Endothelial cell of umbilical vein (primary cell): ENCODE results near the gene FKBP6. TPM values are rescaled to one million over a fixed set of nuclear protein-coding genes. Genes with fewer than 3 reads are reported as not detected.
"Not testable (repeated sequence)": the region's sequence is repeated elsewhere in the genome, so short reads cannot be mapped to it uniquely, and the experiment has no call there.

ENCODE experiments used
- BruUV-seq: library from RNA; stranded (reverse); fragments of 400-500 nt; replicated peaks from 2 replicates; lab custom pipeline; 2021; lab: Mats Ljungman, UMichigan
- CTCF ChIA-PET: fragments of 300-600, 350-600 bp; sonication (Branson Sonifier 250); formaldehyde crosslinking; loops from one replicate; lab custom pipeline; 2021; ENCODE audit warnings: antibody characterized with exemption, inconsistent platforms; lab: Charles Lee
- POLR2A ChIA-PET: fragments of 300-600, 350-600 bp; sonication (Branson Sonifier 250); formaldehyde crosslinking; loops from one replicate; lab custom pipeline; 2021; ENCODE audit warnings: antibody characterized with exemption, inconsistent platforms; lab: Charles Lee
- DNase-seq: peaks from one replicate; pipeline ENCODE4 v3.0.0-alpha.2; 2011; ENCODE audit warnings: low read depth, low spot score
- FAIRE-seq: peaks from 2 replicates; lab custom pipeline; 2011; peaks lifted over from hg19 to GRCh38; lab: Jason Lieb, UNC
- H2AFZ ChIP-seq: 2 replicates; pipeline ENCODE4 v1.6.0; 2012; ENCODE audit warnings: low read depth, low read length, control low read depth, inconsistent platforms
- H3K27ac ChIP-seq: 2 replicates; pipeline ENCODE4 v1.5.1; 2011; ENCODE audit warnings: low read depth, mild to moderate bottlenecking, control low read depth, low read length, moderate library complexity; ENCODE audit not compliant: insufficient read depth
- H3K27me3 ChIP-seq, 2 experiments: 2 replicates each; pipeline versions ENCODE4 v1.6.0 to v1.6.1; 2011; ENCODE audit warnings: low read length in 2 of 2, mixed read lengths in 1 of 2; ENCODE audit not compliant: control insufficient read depth in 2 of 2, insufficient read depth in 2 of 2
- H3K36me3 ChIP-seq, 2 experiments: 2 replicates in 1 of 2; 3 replicates in 1 of 2; pipeline ENCODE4 v1.5.1; 2011; ENCODE audit warnings: low read length in 2 of 2, mild to moderate bottlenecking in 1 of 2, moderate library complexity in 1 of 2; ENCODE audit not compliant: control insufficient read depth in 2 of 2, insufficient read depth in 2 of 2; ENCODE audit errors: extremely low read depth in 1 of 2
- H3K4me1 ChIP-seq: 3 replicates; pipeline ENCODE4 v1.5.1; 2011; ENCODE audit warnings: mild to moderate bottlenecking, low read length; ENCODE audit not compliant: control insufficient read depth, insufficient read depth; ENCODE audit errors: extremely low read depth
- H3K4me2 ChIP-seq: 2 replicates; pipeline ENCODE4 v1.6.1; 2011; ENCODE audit warnings: low read length, control low read depth, mixed read lengths; ENCODE audit not compliant: insufficient read depth
- H3K4me3 ChIP-seq, 3 experiments: fragments of 200-600 bp in 1 of 3; sonication (generic), shearing (Covaris generic) in 1 of 3; replicated peaks in 1 of 3; 2 replicates each; pipeline ENCODE4 v1.5.1; 2011 to 2016; ENCODE audit warnings: control low read depth in 3 of 3, low read length in 3 of 3, mild to moderate bottlenecking in 2 of 3, inconsistent platforms in 1 of 3, low read depth in 1 of 3, moderate library complexity in 1 of 3; ENCODE audit not compliant: insufficient read depth in 1 of 3
- H3K79me2 ChIP-seq: 2 replicates; pipeline ENCODE4 v1.6.0; 2012; ENCODE audit warnings: low read length, inconsistent platforms; ENCODE audit not compliant: control insufficient read depth, insufficient read depth
- H3K9ac ChIP-seq: replicated peaks from 2 replicates; pipeline ENCODE3; 2011; ENCODE audit warnings: low read length, control low read depth; ENCODE audit not compliant: insufficient read depth; ENCODE audit errors: extremely low read depth
- H3K9me1 ChIP-seq: replicated peaks from 3 replicates; pipeline ENCODE4 v1.6.0; 2011; ENCODE audit warnings: mild to moderate bottlenecking, low read length; ENCODE audit not compliant: control insufficient read depth, insufficient read depth; ENCODE audit errors: extremely low read depth
- H3K9me3 ChIP-seq: replicated peaks from 2 replicates; pipeline ENCODE4 v1.5.1; 2012; ENCODE audit warnings: low read length, inconsistent platforms; ENCODE audit not compliant: control insufficient read depth, insufficient read depth
- H4K20me1 ChIP-seq: replicated peaks from 2 replicates; pipeline ENCODE3; 2011; ENCODE audit warnings: mild to moderate bottlenecking, low read length; ENCODE audit not compliant: control insufficient read depth, insufficient read depth; ENCODE audit errors: extremely low read depth
- dilution Hi-C: fragments of 300-500 bp; cut with MboI; formaldehyde crosslinking; loops from one replicate; pipeline ENCODE4 v1.15.0; 2019; ENCODE audit warnings: low sequenced_read_pairs; ENCODE audit not compliant: extremely low pct_ligation_motif_present
- intact Hi-C: fragments of 100-400 bp; cut with micrococcal nuclease; formaldehyde crosslinking; loops from one replicate; pipeline ENCODE4 v1.10.0; 2022
- polyA plus RNA-seq, 4 experiments: library from polyadenylated mRNA; depleted of rRNA in 3 of 4; stranded (reverse) in 3 of 4; unstranded in 1 of 4; fragments of >200 nt; gene quantifications; 2 replicates each; pipeline versions ENCODE4 v1.2.1 to v1.2.3, GENCODE V29; 2011 to 2012; ENCODE audit warnings: missing spikeins in 1 of 4
- small RNA-seq: library from RNA; depleted of rRNA; stranded (forward); fragments of <200 nt; gene quantifications from one replicate; pipeline ENCODE3, GENCODE V24; 2012; ENCODE audit warnings: low replicate concordance, low read depth; ENCODE audit not compliant: insufficient read depth, insufficient read length
- total RNA-seq: library from RNA; stranded (reverse); gene quantifications from 2 replicates; pipeline ENCODE4 v1.2.3, GENCODE V29; 2021

The FKBP6 gene
- total and polyA plus RNA-seq, 2 donors (not counting 3 experiments of a cell fraction or from before 2014, with no cell fraction given), result 0.04 TPM; not detected in 1

GRCh38 chr7:73399185-73400050 lies 71.5 kb downstream of the FKBP6 start:
- intact Hi-C loops, H3K4me1 ChIP-seq, H3K27ac ChIP-seq, BruUV-seq, H3K79me2 ChIP-seq, dilution Hi-C loops, H3K27me3 ChIP-seq, FAIRE-seq, H3K36me3 ChIP-seq, POLR2A ChIA-PET, H3K9me3 ChIP-seq, H4K20me1 ChIP-seq, H3K9me1 ChIP-seq, H3K4me3 ChIP-seq, H3K9ac ChIP-seq: not testable (repeated sequence)
- CTCF ChIA-PET, result interaction anchor here (1.2 kb wide), 1 partner anchor 57 kb away, joined by 3 read pairs; no protein-coding TSS in a partner anchor
- Histone ChIP-seq H2AFZ (peak overlapping the region; percentile 56), H3K4me2 (peak overlapping the region; percentile 25)
- DNase-seq, result peak; percentile 82

- H3K79me2 ChIP-seq, intact Hi-C loops, H4K20me1 ChIP-seq, H3K4me3 ChIP-seq, H3K27ac ChIP-seq, FAIRE-seq, H3K9me1 ChIP-seq, H3K4me1 ChIP-seq, H2AFZ ChIP-seq, dilution Hi-C loops, DNase-seq, POLR2A ChIA-PET, H3K36me3 ChIP-seq, H3K9ac ChIP-seq, BruUV-seq, H3K27me3 ChIP-seq, H3K9me3 ChIP-seq, H3K4me2 ChIP-seq, CTCF ChIA-PET: not testable (repeated sequence)
Observed at GRCh38 chr7:73404860-73405259, 76.9 kb downstream of the FKBP6 start.

Small RNA genes within 50 kb of the gene (small RNA-seq; reads per million reads assigned to genes)
- gene RF00019 (not detected), gene RNU6-1080P (not detected)

Other genes with a start within 250 kb of the FKBP6 start
- gene SPDYE9, start 242.1 kb upstream of the FKBP6 start, total RNA-seq, result not detected in 2 replicates
- not detected in 2 replicates for gene SPDYE9, start 242.1 kb upstream of the FKBP6 start, polyA plus RNA-seq
- 4.5 and 6.8 TPM in 2 replicates for gene NSUN5, start 19.3 kb upstream of the FKBP6 start, total RNA-seq
- gene NSUN5, start 19.3 kb upstream of the FKBP6 start, polyA plus RNA-seq, result 4.1 and 6.3 TPM in 2 replicates
- gene TRIM50, start 79 bp upstream of the FKBP6 start, total RNA-seq, result not detected in 2 replicates
- gene TRIM50, start 79 bp upstream of the FKBP6 start, polyA plus RNA-seq, result not detected in 2 replicates
- gene FZD9, start 105.6 kb downstream of the FKBP6 start, total RNA-seq, result 0.75 and 0.90 TPM in 2 replicates
- gene FZD9, start 105.6 kb downstream of the FKBP6 start, polyA plus RNA-seq, result 0.72 and 1.3 TPM in 2 replicates
- 72.6 and 74.7 TPM in 2 replicates for gene BAZ1B, start 194.1 kb downstream of the FKBP6 start, total RNA-seq
- gene BAZ1B, start 194.1 kb downstream of the FKBP6 start, polyA plus RNA-seq, result 12.6 and 16.2 TPM in 2 replicates
- gene BCL7B, start 229.5 kb downstream of the FKBP6 start, total RNA-seq, result 58.0 and 61.2 TPM in 2 replicates
- 68.3 and 78.1 TPM in 2 replicates for gene BCL7B, start 229.5 kb downstream of the FKBP6 start, polyA plus RNA-seq